ENCODE measurements around the gene RNF220. TPM values are rescaled to one million over a fixed set of nuclear protein-coding genes. Genes with fewer than 3 reads are reported as not detected.
"Not testable (repeated sequence)": the region's sequence is repeated elsewhere in the genome, so short reads cannot be mapped to it uniquely, and the experiment has no call there.

Gene RNF220
- polyA plus RNA-seq, 3 donors: 33.3 to 60.4 (median 46.9) TPM

GRCh38 chr1:44557778-44558177 is 152.7 kb downstream of the RNF220 start:
- no peak overlapping the region for H3K27ac ChIP-seq (ENCODE audit: low read depth, low read length)
- 75 to 77% (median 76%) methylated on average over 6 of the region's 6 CpGs for WGBS, 3 donors

- 70 to 78% (median 76%) methylated on average over 6 of the region's 6 CpGs for WGBS, 3 donors
These were observed 153.8 kb downstream of the RNF220 start for GRCh38 chr1:44558883-44559282.

GRCh38 chr1:44559330-44559729 is 154.3 kb downstream of the RNF220 start:
- 61 to 83% (median 70%) methylated on average over 13 of the region's 13 CpGs for WGBS, 3 donors
- H3K27ac ChIP-seq (ENCODE audit: low read depth, low read length): no peak overlapping the region

More at GRCh38 chr1:44558883-44559282, 153.8 kb downstream of the RNF220 start:
- H3K27ac ChIP-seq (ENCODE audit: low read depth, low read length): no peak overlapping the region

- WGBS, 3 donors: 51 to 87% (median 76%) methylated on average over 6 of the region's 6 CpGs
- H3K27ac ChIP-seq (ENCODE audit: low read depth, low read length): no peak overlapping the region
These were observed 154.9 kb downstream of the RNF220 start for GRCh38 chr1:44559913-44560312.

GRCh38 chr1:44560696-44561095 is 155.6 kb downstream of the RNF220 start:
- 88 to 94% (median 89%) methylated on average over 3 of the region's 3 CpGs for WGBS, 3 donors
- H3K27ac ChIP-seq (ENCODE audit: low read depth, low read length): not testable (repeated sequence)

GRCh38 chr1:44565259-44565750 is 160.2 kb downstream of the RNF220 start:
- 71 to 80% (median 75%) methylated on average over 4 to 5 of the region's 5 CpGs for WGBS, 3 donors
- H3K27ac ChIP-seq (ENCODE audit: low read depth, low read length): no peak overlapping the region

GRCh38 chr1:44565833-44566232 is 160.8 kb downstream of the RNF220 start:
- WGBS, 3 donors: 74 to 87% (median 83%) methylated on average over 6 of the region's 6 CpGs
- no peak overlapping the region for H3K27ac ChIP-seq (ENCODE audit: low read depth, low read length)

- no peak overlapping the region for H3K27ac ChIP-seq (ENCODE audit: low read depth, low read length)
- WGBS, 3 donors: 83 to 90% (median 86%) methylated on average over 7 of the region's 7 CpGs
These were observed 161.4 kb downstream of the RNF220 start for GRCh38 chr1:44566281-44567046.

- 69 to 84% (median 82%) methylated on average over 10 of the region's 10 CpGs for WGBS, 3 donors
- H3K27ac ChIP-seq (ENCODE audit: low read depth, low read length): no peak overlapping the region
These were observed 163.3 kb downstream of the RNF220 start for GRCh38 chr1:44568128-44568900.

GRCh38 chr1:44569491-44569890 is 164.4 kb downstream of the RNF220 start:
- WGBS, 3 donors: 80 to 92% (median 90%) methylated on average over 4 of the region's 4 CpGs
- H3K27ac ChIP-seq (ENCODE audit: low read depth, low read length): no peak overlapping the region

GRCh38 chr1:44571712-44572571 is 166.9 kb downstream of the RNF220 start:
- no peak overlapping the region for H3K27ac ChIP-seq (ENCODE audit: low read depth, low read length)
- WGBS, 3 donors: 70 to 81% (median 78%) methylated on average over 5 of the region's 5 CpGs

- H3K27ac ChIP-seq (ENCODE audit: low read depth, low read length): no peak overlapping the region
- 85 to 91% (median 87%) methylated on average over 2 of the region's 2 CpGs for WGBS, 3 donors
These were observed 167.5 kb downstream of the RNF220 start for GRCh38 chr1:44572572-44572879.

- no peak overlapping the region for H3K27ac ChIP-seq (ENCODE audit: low read depth, low read length)
- 69 to 96% (median 79%) methylated on average over 4 of the region's 4 CpGs for WGBS, 3 donors
These were observed 170.3 kb downstream of the RNF220 start for GRCh38 chr1:44575396-44575795.

GRCh38 chr1:44576456-44577150 is 171.5 kb downstream of the RNF220 start:
- H3K27ac ChIP-seq (ENCODE audit: low read depth, low read length): no peak overlapping the region
- WGBS, 3 donors: 53 to 60% (median 54%) methylated on average over 5 of the region's 5 CpGs

GRCh38 chr1:44581205-44581604 is 176.2 kb downstream of the RNF220 start:
- 86 to 87% (median 86%) methylated on average over 6 of the region's 6 CpGs for WGBS, 3 donors
- no peak overlapping the region for H3K27ac ChIP-seq (ENCODE audit: low read depth, low read length)

- no peak overlapping the region for H3K27ac ChIP-seq (ENCODE audit: low read depth, low read length)
- WGBS, 3 donors: 46 to 58% (median 48%) methylated on average over 6 of the region's 6 CpGs
These were observed 179.1 kb downstream of the RNF220 start for GRCh38 chr1:44584167-44584566.

- WGBS, 3 donors: 49 to 64% (median 55%) methylated on average over 4 of the region's 4 CpGs
- no peak overlapping the region for H3K27ac ChIP-seq (ENCODE audit: low read depth, low read length)
These were observed 180.4 kb downstream of the RNF220 start for GRCh38 chr1:44585315-44585920.

Data from adipose tissue (tissue), 3 donors.